SU-DHL-6 (cell line): ENCODE data around the gene MEIS2.

Experiments used
- EZH2phosphoT487 ChIP-seq: fragments of 200-600 bp; sonication (generic), shearing (Covaris generic); conservative IDR thresholded peaks from 2 replicates; pipeline ENCODE4 v1.6.1; 2018; ENCODE audit warnings: mild to moderate bottlenecking, antibody characterized with exemption, low read length, moderate library complexity, mixed read lengths
- TF ChIP-seq, protein P1 (sequence below): fragments of 200-600 bp; sonication (generic); IDR thresholded peaks from one replicate; pipeline ENCODE4 v1.5.1; 2017; ENCODE audit warnings: antibody characterized with exemption, mild to moderate bottlenecking, low read length, moderate library complexity; ENCODE audit not compliant: insufficient read depth, poor library complexity, severe bottlenecking

- TF ChIP-seq, protein P1, sequence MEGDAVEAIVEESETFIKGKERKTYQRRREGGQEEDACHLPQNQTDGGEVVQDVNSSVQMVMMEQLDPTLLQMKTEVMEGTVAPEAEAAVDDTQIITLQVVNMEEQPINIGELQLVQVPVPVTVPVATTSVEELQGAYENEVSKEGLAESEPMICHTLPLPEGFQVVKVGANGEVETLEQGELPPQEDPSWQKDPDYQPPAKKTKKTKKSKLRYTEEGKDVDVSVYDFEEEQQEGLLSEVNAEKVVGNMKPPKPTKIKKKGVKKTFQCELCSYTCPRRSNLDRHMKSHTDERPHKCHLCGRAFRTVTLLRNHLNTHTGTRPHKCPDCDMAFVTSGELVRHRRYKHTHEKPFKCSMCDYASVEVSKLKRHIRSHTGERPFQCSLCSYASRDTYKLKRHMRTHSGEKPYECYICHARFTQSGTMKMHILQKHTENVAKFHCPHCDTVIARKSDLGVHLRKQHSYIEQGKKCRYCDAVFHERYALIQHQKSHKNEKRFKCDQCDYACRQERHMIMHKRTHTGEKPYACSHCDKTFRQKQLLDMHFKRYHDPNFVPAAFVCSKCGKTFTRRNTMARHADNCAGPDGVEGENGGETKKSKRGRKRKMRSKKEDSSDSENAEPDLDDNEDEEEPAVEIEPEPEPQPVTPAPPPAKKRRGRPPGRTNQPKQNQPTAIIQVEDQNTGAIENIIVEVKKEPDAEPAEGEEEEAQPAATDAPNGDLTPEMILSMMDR, result no peak
- TF ChIP-seq EZH2phosphoT487, result no peak
Measured at GRCh38 chr15:37112171-37112570, 11.8 kb upstream of the MEIS2 start.
